Trophoblast cell (in vitro differentiated cells and primary cell): ENCODE data around the gene GPR37L1.
A peak's percentile ranks its signal among the peaks of the same experiment; 100 is the strongest.

Experiments used
- DNase-seq, 2 donors: peaks; one replicate each; pipeline ENCODE4 v3.0.0-alpha.2; 2016
- H2AFZ ChIP-seq: 2 replicates; pipeline ENCODE4 v1.6.1; 2013; ENCODE audit warnings: low read length, moderate library complexity, mild to moderate bottlenecking; ENCODE audit not compliant: insufficient read depth, poor library complexity
- H2AK5ac ChIP-seq: 2 replicates; pipeline ENCODE4 v1.6.1; 2013; ENCODE audit warnings: mild to moderate bottlenecking, low read length
- H2BK120ac ChIP-seq: 2 replicates; pipeline ENCODE4 v1.6.1; 2013; ENCODE audit warnings: low read length, mild to moderate bottlenecking, moderate library complexity; ENCODE audit not compliant: insufficient read depth, poor library complexity
- H2BK12ac ChIP-seq: 2 replicates; pipeline ENCODE4 v1.6.1; 2013; ENCODE audit warnings: mild to moderate bottlenecking, low read length, moderate library complexity
- H2BK5ac ChIP-seq: 2 replicates; pipeline ENCODE4 v1.6.1; 2013; ENCODE audit warnings: low read length, low read depth, moderate library complexity, mild to moderate bottlenecking; ENCODE audit not compliant: poor library complexity
- H3K14ac ChIP-seq: 2 replicates; pipeline ENCODE4 v1.6.1; 2013; ENCODE audit warnings: mild to moderate bottlenecking, low read length
- H3K18ac ChIP-seq: 2 replicates; pipeline ENCODE4 v1.6.1; 2013; ENCODE audit warnings: mild to moderate bottlenecking, low read length
- H3K23ac ChIP-seq: 2 replicates; pipeline ENCODE4 v1.6.1; 2013; ENCODE audit warnings: low read length
- H3K27ac ChIP-seq: 2 replicates; pipeline ENCODE4 v1.5.1; 2013; ENCODE audit warnings: low read depth, mild to moderate bottlenecking, inconsistent platforms, low read length, moderate library complexity
- H3K27me3 ChIP-seq: 2 replicates; pipeline ENCODE4 v1.6.1; 2013; ENCODE audit warnings: inconsistent platforms, mild to moderate bottlenecking, low read length, moderate library complexity; ENCODE audit not compliant: insufficient read depth
- H3K36me3 ChIP-seq, 2 experiments: 1 replicate in 1 of 2; 2 replicates in 1 of 2; pipeline ENCODE4 v1.6.1; 2013; ENCODE audit warnings: low read length in 2 of 2, mild to moderate bottlenecking in 2 of 2, moderate library complexity in 1 of 2; ENCODE audit not compliant: insufficient read depth in 2 of 2, control insufficient read depth in 1 of 2
- H3K4ac ChIP-seq: 2 replicates; pipeline ENCODE4 v1.6.1; 2013; ENCODE audit warnings: low read depth, mild to moderate bottlenecking, low read length, moderate library complexity
- H3K4me1 ChIP-seq, 2 experiments: 1 replicate in 1 of 2; 2 replicates in 1 of 2; pipeline ENCODE4 v1.6.1; 2013; ENCODE audit warnings: low read length in 2 of 2, mild to moderate bottlenecking in 2 of 2, moderate library complexity in 1 of 2; ENCODE audit not compliant: insufficient read depth in 2 of 2, control insufficient read depth in 1 of 2
- H3K4me2 ChIP-seq: 2 replicates; pipeline ENCODE4 v1.6.1; 2013; ENCODE audit warnings: inconsistent platforms, mild to moderate bottlenecking, low read length, moderate library complexity
- H3K4me3 ChIP-seq: 2 replicates; pipeline ENCODE4 v1.5.1; 2013; ENCODE audit warnings: mild to moderate bottlenecking, low read depth, low read length, inconsistent platforms
- H3K79me1 ChIP-seq: one replicate; pipeline ENCODE4 v1.6.1; 2013; ENCODE audit warnings: low read length
- H3K79me2 ChIP-seq: 2 replicates; pipeline ENCODE4 v1.6.1; 2013; ENCODE audit warnings: low read length, mild to moderate bottlenecking; ENCODE audit not compliant: control insufficient read depth, insufficient read depth, poor library complexity
- H3K9ac ChIP-seq: 2 replicates; pipeline ENCODE4 v1.6.1; 2013; ENCODE audit warnings: mild to moderate bottlenecking, low read length
- H3K9me3 ChIP-seq: 2 replicates; pipeline ENCODE4 v1.6.1; 2013; ENCODE audit warnings: low read depth, mild to moderate bottlenecking, control low read depth, inconsistent platforms, low read length; ENCODE audit not compliant: insufficient read depth
- H4K12ac ChIP-seq: 2 replicates; pipeline ENCODE4 v1.6.1; 2013; ENCODE audit warnings: low read depth, mild to moderate bottlenecking, low read length, moderate library complexity
- H4K8ac ChIP-seq: 2 replicates; pipeline ENCODE4 v1.6.1; 2013; ENCODE audit warnings: low read depth, mild to moderate bottlenecking, low read length, moderate library complexity
- H4K91ac ChIP-seq: one replicate; pipeline ENCODE4 v1.6.1; 2013; ENCODE audit warnings: low read depth, mild to moderate bottlenecking, low read length, moderate library complexity
- WGBS: extraction: QIAGEN DNeasy Blood & Tissue Kit; methylation state at CpG from one replicate; pipeline ENCODE4 v1.1.7; 2013; ENCODE audit warnings: missing lambda C conversion rate; ENCODE audit not compliant: insufficient read length, insufficient coverage; ENCODE audit errors: extremely low coverage; 5-methylcytosine and 5-hydroxymethylcytosine counted together

The GPR37L1 gene

GRCh38 chr1:202085682-202086373 lies 36.9 kb upstream of the GPR37L1 start:
- no peak for DNase-seq
- Histone ChIP-seq H2BK12ac (no peak overlapping the region), H3K27ac (no peak overlapping the region), H2AK5ac (no peak overlapping the region), H3K36me3 (no peaks in the 10 kb centered on the region), H2BK5ac (no peak overlapping the region), H2AFZ (no peak overlapping the region), H3K14ac (no peak overlapping the region), H3K4ac (no peak overlapping the region), H3K4me1 (peaks cover 14 to 18% of the 10 kb centered on the region in 2 experiments), H4K12ac (no peak overlapping the region), H2BK120ac (no peak overlapping the region), H4K8ac (no peak overlapping the region), H3K27me3 (no peaks in the 10 kb centered on the region), H3K4me3 (no peak overlapping the region), H3K18ac (no peak overlapping the region), H4K91ac (no peak overlapping the region), H3K23ac (no peak overlapping the region), H3K9ac (no peak overlapping the region), H3K79me2 (no peaks in the 10 kb centered on the region), H3K79me1 (no peaks in the 10 kb centered on the region), H3K4me2 (no peak overlapping the region), H3K9me3 (no peaks in the 10 kb centered on the region)
- WGBS, result no CpG with 5 or more reads among the region's 7 CpGs

- no peak overlapping the region for H3K4me2 ChIP-seq
- no peak overlapping the region for H2AFZ ChIP-seq
- H3K18ac ChIP-seq, result no peak overlapping the region
- H3K23ac ChIP-seq, result no peak overlapping the region
- no peak overlapping the region for H4K91ac ChIP-seq
- peaks cover 12 to 18% of the 10 kb centered on the region in 2 experiments for H3K4me1 ChIP-seq
- no peaks in the 10 kb centered on the region for H3K27me3 ChIP-seq
- no peak overlapping the region for H3K14ac ChIP-seq
- H3K79me1 ChIP-seq, result no peaks in the 10 kb centered on the region
- DNase-seq, result no peak
- no peak overlapping the region for H3K4me3 ChIP-seq
- no CpG with 5 or more reads among the region's 7 CpGs for WGBS
- no peak overlapping the region for H3K9ac ChIP-seq
- H3K36me3 ChIP-seq, result no peaks in the 10 kb centered on the region
- H3K79me2 ChIP-seq, result no peaks in the 10 kb centered on the region
- H3K4ac ChIP-seq, result no peak overlapping the region
- H4K8ac ChIP-seq, result no peak overlapping the region
- H3K27ac ChIP-seq, result no peak overlapping the region
- no peak overlapping the region for H2BK12ac ChIP-seq
- H3K9me3 ChIP-seq, result no peaks in the 10 kb centered on the region
- H2BK120ac ChIP-seq, result no peak overlapping the region
- no peak overlapping the region for H4K12ac ChIP-seq
- H2AK5ac ChIP-seq, result no peak overlapping the region
- no peak overlapping the region for H2BK5ac ChIP-seq
Observed at GRCh38 chr1:202086579-202087350, 36.0 kb upstream of the GPR37L1 start.

GRCh38 chr1:202088206-202088605 lies 34.5 kb upstream of the GPR37L1 start:
- no peak overlapping the region for H4K8ac ChIP-seq
- no peak overlapping the region for H3K23ac ChIP-seq
- H3K4me3 ChIP-seq, result no peak overlapping the region
- H3K14ac ChIP-seq, result no peak overlapping the region
- H3K79me1 ChIP-seq, result no peaks in the 10 kb centered on the region
- H3K18ac ChIP-seq, result no peak overlapping the region
- no peak overlapping the region for H2AK5ac ChIP-seq
- H3K27ac ChIP-seq, result no peak overlapping the region
- H4K12ac ChIP-seq, result no peak overlapping the region
- no peak overlapping the region for H2BK12ac ChIP-seq
- no peak overlapping the region for H3K4me2 ChIP-seq
- H3K4ac ChIP-seq, result no peak overlapping the region
- H3K9ac ChIP-seq, result no peak overlapping the region
- no peak overlapping the region for H2BK5ac ChIP-seq
- no peaks in the 10 kb centered on the region for H3K36me3 ChIP-seq
- peak overlapping the region; percentile 4 for H4K91ac ChIP-seq
- no peak overlapping the region for H2AFZ ChIP-seq
- H3K4me1 ChIP-seq, result peaks cover 7 to 15% of the 10 kb centered on the region in 2 experiments
- H2BK120ac ChIP-seq, result no peak overlapping the region
- no peaks in the 10 kb centered on the region for H3K79me2 ChIP-seq
- WGBS, result no CpG with 5 or more reads among the region's 3 CpGs
- no peaks in the 10 kb centered on the region for H3K27me3 ChIP-seq
- DNase-seq, result peak; percentile 42 to 59
- H3K9me3 ChIP-seq, result no peaks in the 10 kb centered on the region

GRCh38 chr1:202090994-202091393 lies 31.7 kb upstream of the GPR37L1 start:
- Histone ChIP-seq H3K4me1 (peaks cover 0 to 4% of the 10 kb centered on the region in 2 experiments), H3K9ac (no peak overlapping the region)

More at GRCh38 chr1:202090994-202091393, 31.7 kb upstream of the GPR37L1 start:
- H3K9me3 ChIP-seq, result no peaks in the 10 kb centered on the region
- no peaks in the 10 kb centered on the region for H3K79me2 ChIP-seq
- no peak overlapping the region for H3K14ac ChIP-seq
- no peak overlapping the region for H2AK5ac ChIP-seq
- no peak overlapping the region for H2BK120ac ChIP-seq
- no peak overlapping the region for H2BK5ac ChIP-seq
- H3K4ac ChIP-seq, result no peak overlapping the region
- no peaks in the 10 kb centered on the region for H3K27me3 ChIP-seq
- H2BK12ac ChIP-seq, result no peak overlapping the region
- H2AFZ ChIP-seq, result no peak overlapping the region
- no peak overlapping the region for H4K91ac ChIP-seq
- no peaks in the 10 kb centered on the region for H3K79me1 ChIP-seq
- no peaks in the 10 kb centered on the region for H3K36me3 ChIP-seq
- no peak overlapping the region for H4K8ac ChIP-seq
- no peak for DNase-seq
- H3K4me3 ChIP-seq, result no peak overlapping the region
- H3K4me2 ChIP-seq, result no peak overlapping the region
- H4K12ac ChIP-seq, result no peak overlapping the region
- no peak overlapping the region for H3K23ac ChIP-seq
- no peak overlapping the region for H3K27ac ChIP-seq
- no CpG with 5 or more reads among the region's 3 CpGs for WGBS
- H3K18ac ChIP-seq, result no peak overlapping the region
